Transverse colon (tissue), 3 donors: ENCODE data around the gene TRIM65.

ENCODE experiments used
- EP300 ChIP-seq: sonication (generic); formaldehyde crosslinking; IDR thresholded peaks from one replicate; pipeline ENCODE4 v1.6.1; 2017; ENCODE audit warnings: antibody characterized with exemption, low read depth
- POLR2A ChIP-seq: fragments of 450-650 bp; IDR thresholded peaks from one replicate; pipeline ENCODE4 v1.6.1; 2016; ENCODE audit warnings: antibody characterized with exemption, mild to moderate bottlenecking, moderate library complexity
- TF ChIP-seq, protein P1 (sequence below), 5 experiments: fragments of 200-600 bp in 3 of 5; fragments of 450-650 bp in 2 of 5; sonication (generic) in 3 of 5; IDR thresholded peaks; 1 replicate in 2 of 5; 2 replicates in 3 of 5; pipeline ENCODE4 v1.5.1; 2016 to 2017; ENCODE audit warnings: antibody characterized with exemption in 5 of 5, inconsistent platforms in 3 of 5, mild to moderate bottlenecking in 2 of 5, moderate library complexity in 1 of 5

DNA sequence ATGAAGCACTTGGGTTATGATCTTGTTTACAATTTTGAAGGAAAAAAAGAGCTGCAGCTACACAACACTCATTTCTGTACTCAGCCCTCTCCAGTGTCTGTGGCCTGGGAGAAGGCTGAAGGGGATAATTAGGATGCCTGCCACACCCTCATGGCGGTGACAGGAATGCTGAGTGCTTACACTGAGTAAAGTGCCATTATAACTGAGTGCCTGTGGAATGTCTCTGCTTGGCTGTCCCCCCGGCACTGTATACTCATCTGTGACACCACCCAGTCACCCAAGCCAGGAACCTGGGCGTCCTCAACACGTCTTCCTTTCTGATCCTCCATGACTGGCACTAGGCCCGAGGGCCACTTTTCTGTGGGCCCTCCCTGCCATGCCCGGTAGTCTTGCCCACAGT lies 11.4 kb upstream of the TRIM65 start:
- TF ChIP-seq, protein P1, sequence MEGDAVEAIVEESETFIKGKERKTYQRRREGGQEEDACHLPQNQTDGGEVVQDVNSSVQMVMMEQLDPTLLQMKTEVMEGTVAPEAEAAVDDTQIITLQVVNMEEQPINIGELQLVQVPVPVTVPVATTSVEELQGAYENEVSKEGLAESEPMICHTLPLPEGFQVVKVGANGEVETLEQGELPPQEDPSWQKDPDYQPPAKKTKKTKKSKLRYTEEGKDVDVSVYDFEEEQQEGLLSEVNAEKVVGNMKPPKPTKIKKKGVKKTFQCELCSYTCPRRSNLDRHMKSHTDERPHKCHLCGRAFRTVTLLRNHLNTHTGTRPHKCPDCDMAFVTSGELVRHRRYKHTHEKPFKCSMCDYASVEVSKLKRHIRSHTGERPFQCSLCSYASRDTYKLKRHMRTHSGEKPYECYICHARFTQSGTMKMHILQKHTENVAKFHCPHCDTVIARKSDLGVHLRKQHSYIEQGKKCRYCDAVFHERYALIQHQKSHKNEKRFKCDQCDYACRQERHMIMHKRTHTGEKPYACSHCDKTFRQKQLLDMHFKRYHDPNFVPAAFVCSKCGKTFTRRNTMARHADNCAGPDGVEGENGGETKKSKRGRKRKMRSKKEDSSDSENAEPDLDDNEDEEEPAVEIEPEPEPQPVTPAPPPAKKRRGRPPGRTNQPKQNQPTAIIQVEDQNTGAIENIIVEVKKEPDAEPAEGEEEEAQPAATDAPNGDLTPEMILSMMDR (IDR thresholded peaks at IDR 0.05) = no peak
- TF ChIP-seq EP300 = no peak
- TF ChIP-seq POLR2A = no peak
